ENCODE data around the gene USP31. TPM values are rescaled to one million over a fixed set of nuclear protein-coding genes. Genes with fewer than 3 reads are reported as not detected.

USP31 gene
- total and polyA plus RNA-seq, 2 of the 8 experiments (the other 6 are each of a cell fraction or from before 2014, with no cell fraction given) = 6.7 to 19.0 TPM

- H3K4ac ChIP-seq (replicated peaks; ENCODE audit: insufficient read length, low read depth, low read length) = no peak overlapping the region
- H3K4me2 ChIP-seq (ENCODE audit: insufficient read depth in 1 of 2, low read depth in 2 of 2, low read length in 2 of 2) = no peak overlapping the region
- no peaks in the 10 kb centered on the region for H3K27me3 ChIP-seq (replicated peaks in 1 of 4; ENCODE audit: control insufficient read depth in 3 of 4, extremely low read depth in 1 of 4, insufficient read depth in 3 of 4, low read length in 3 of 4)
- POLR2A ChIA-PET (ENCODE audit: partially characterized antibody) = no interaction called here
- H3K23ac ChIP-seq (ENCODE audit: insufficient read length) = no peak overlapping the region
- no peaks in the 10 kb centered on the region for H3K79me1 ChIP-seq (ENCODE audit: low read depth, low read length)
- H2AK5ac ChIP-seq (ENCODE audit: low read depth, low read length) = no peak overlapping the region
- H3K4me3 ChIP-seq (ENCODE audit: extremely low read depth in 1 of 4, insufficient read depth in 2 of 4, low read depth in 3 of 4, low read length in 4 of 4) = no peak overlapping the region
- H4K91ac ChIP-seq (replicated peaks; ENCODE audit: insufficient read length, low read length) = no peak overlapping the region
- no peak overlapping the region for H2BK120ac ChIP-seq (replicated peaks; ENCODE audit: low read depth, low read length)
- peaks cover 0 to 4% (median under 1%) of the 10 kb centered on the region in 4 experiments; a peak in 2 of 7 replicates for H3K4me1 ChIP-seq (replicated peaks in 1 of 4; ENCODE audit: control insufficient read depth in 3 of 4, insufficient read depth in 4 of 4, low read length in 3 of 4)
- H2BK20ac ChIP-seq (ENCODE audit: low read length) = no peak overlapping the region
- DNase-seq (ENCODE audit: low read depth in 1 of 2, low spot score in 2 of 2) = no peak
- H2BK5ac ChIP-seq (ENCODE audit: low read depth, low read length) = no peak overlapping the region
- H3K14ac ChIP-seq (ENCODE audit: insufficient read length) = no peak overlapping the region
- H4K8ac ChIP-seq (ENCODE audit: extremely low read depth, insufficient read depth, low read length) = no peak overlapping the region
- 88% methylated on average over 2 of the region's 2 CpGs; no CpG with 5 or more reads in 1 of the 2 experiments for WGBS, 2 experiments (ENCODE audit: extremely low coverage in 1 of 2, insufficient coverage in 1 of 2, insufficient read length in 1 of 2, insufficient replicate concordance in 2 of 2, low coverage in 1 of 2, low lambda C conversion rate in 2 of 2, missing lambda C conversion rate in 1 of 2)
- no peak overlapping the region for H3K9ac ChIP-seq (replicated peaks in 1 of 4; ENCODE audit: extremely low read depth in 1 of 4, low read depth in 3 of 4, low read length in 3 of 4)
- H3K18ac ChIP-seq (ENCODE audit: extremely low read depth, low read length) = no peak overlapping the region
- H3K9me3 ChIP-seq (ENCODE audit: insufficient read depth in 2 of 2, low read depth in 1 of 2, low read length in 1 of 2) = no peaks in the 10 kb centered on the region
- H3K23me2 ChIP-seq (ENCODE audit: low read depth, low read length) = no peaks in the 10 kb centered on the region
- H4K5ac ChIP-seq (ENCODE audit: insufficient read length, low read depth, low read length) = no peak overlapping the region
- H3K36me3 ChIP-seq (ENCODE audit: control insufficient read depth in 2 of 4, insufficient read depth in 4 of 4, low read length in 3 of 4) = peaks cover 0 to 10% (median 1%) of the 10 kb centered on the region in 4 experiments; a peak in 3 of 8 replicates
- peaks cover 0 to 38% of the 10 kb centered on the region in 2 experiments; a peak in 2 of 4 replicates for H3K79me2 ChIP-seq (ENCODE audit: control insufficient read depth in 1 of 2, insufficient read depth in 2 of 2, low read length in 2 of 2)
- H3K27ac ChIP-seq (ENCODE audit: low read depth, low read length) = no peak overlapping the region
- FAIRE-seq = no peak
- TF ChIP-seq ASH2L (IDR thresholded peaks at IDR 0.05; ENCODE audit: low read length) = no peak
- TF ChIP-seq RBBP5 (IDR thresholded peaks at IDR 0.05; ENCODE audit: borderline replicate concordance, low read depth, low read length) = no peak
- TF ChIP-seq SUZ12 (IDR thresholded peaks at IDR 0.05; ENCODE audit: low read length) = no peak
- TF ChIP-seq, protein P1, sequence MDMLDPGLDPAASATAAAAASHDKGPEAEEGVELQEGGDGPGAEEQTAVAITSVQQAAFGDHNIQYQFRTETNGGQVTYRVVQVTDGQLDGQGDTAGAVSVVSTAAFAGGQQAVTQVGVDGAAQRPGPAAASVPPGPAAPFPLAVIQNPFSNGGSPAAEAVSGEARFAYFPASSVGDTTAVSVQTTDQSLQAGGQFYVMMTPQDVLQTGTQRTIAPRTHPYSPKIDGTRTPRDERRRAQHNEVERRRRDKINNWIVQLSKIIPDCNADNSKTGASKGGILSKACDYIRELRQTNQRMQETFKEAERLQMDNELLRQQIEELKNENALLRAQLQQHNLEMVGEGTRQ (IDR thresholded peaks at IDR 0.05; ENCODE audit: low read length) = no peak
- no peak for TF ChIP-seq POLR2AphosphoS5 (IDR thresholded peaks at IDR 0.05; ENCODE audit: low read depth, low read length)
- no peak for TF ChIP-seq MAFK (IDR thresholded peaks at IDR 0.05; ENCODE audit: low read depth, low read length)
- H2AFZ ChIP-seq (ENCODE audit: low read length) = no peak overlapping the region
- no peak overlapping the region for H2BK15ac ChIP-seq (ENCODE audit: low read length)
- H2BK12ac ChIP-seq (ENCODE audit: low read depth, low read length) = no peak overlapping the region
- H3K56ac ChIP-seq (replicated peaks; ENCODE audit: insufficient read length, low read depth, low read length) = no peak overlapping the region
- H4K20me1 ChIP-seq (replicated peaks in 1 of 2; ENCODE audit: control insufficient read depth in 1 of 2, insufficient read depth in 2 of 2, low read length in 2 of 2) = peaks cover 2 to 4% of the 10 kb centered on the region in 2 experiments
- CTCF ChIA-PET (ENCODE audit: partially characterized antibody) = no interaction called here
Measured at GRCh38 chr16:23107117-23107516, 42.1 kb downstream of the USP31 start.
